Lower leg skin (tissue), 3 donors: Measurements from ENCODE around the gene NHLRC2.

Experiments
- POLR2A ChIP-seq, 2 donors: fragments of 450-650 bp; IDR thresholded peaks; one replicate each; pipeline ENCODE4 v1.6.1; 2016 to 2017; ENCODE audit warnings: antibody characterized with exemption in 2 of 2, mild to moderate bottlenecking in 1 of 2, moderate library complexity in 1 of 2
- TF ChIP-seq, protein P1 (sequence below), 3 donors: fragments of 450-650 bp; IDR thresholded peaks; one replicate each; pipeline ENCODE4 v1.5.1; 2016; ENCODE audit warnings: antibody characterized with exemption in 3 of 3, mild to moderate bottlenecking in 3 of 3, moderate library complexity in 2 of 3

DNA sequence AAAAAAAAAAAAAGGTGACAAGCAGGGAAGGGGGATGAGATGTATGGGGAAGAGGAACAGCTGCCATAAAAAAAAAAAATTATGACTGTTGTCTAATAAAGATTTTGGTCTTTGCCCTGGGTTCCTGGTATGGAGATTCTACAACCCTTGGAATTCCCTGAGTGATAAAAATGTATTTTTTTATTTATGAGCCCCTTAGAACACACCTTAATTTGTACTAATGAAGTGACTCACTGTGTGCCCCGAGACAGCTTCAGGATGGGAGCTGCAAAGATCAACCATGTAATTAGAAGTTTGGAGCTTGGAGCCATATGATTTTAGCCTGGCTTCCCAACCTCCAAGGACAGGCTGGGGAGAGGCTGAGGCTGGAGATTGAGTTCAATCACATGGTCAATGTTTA is 69.7 kb downstream of the NHLRC2 start:
- TF ChIP-seq POLR2A (IDR thresholded peaks at IDR 0.05), result no peak
- TF ChIP-seq, protein P1, sequence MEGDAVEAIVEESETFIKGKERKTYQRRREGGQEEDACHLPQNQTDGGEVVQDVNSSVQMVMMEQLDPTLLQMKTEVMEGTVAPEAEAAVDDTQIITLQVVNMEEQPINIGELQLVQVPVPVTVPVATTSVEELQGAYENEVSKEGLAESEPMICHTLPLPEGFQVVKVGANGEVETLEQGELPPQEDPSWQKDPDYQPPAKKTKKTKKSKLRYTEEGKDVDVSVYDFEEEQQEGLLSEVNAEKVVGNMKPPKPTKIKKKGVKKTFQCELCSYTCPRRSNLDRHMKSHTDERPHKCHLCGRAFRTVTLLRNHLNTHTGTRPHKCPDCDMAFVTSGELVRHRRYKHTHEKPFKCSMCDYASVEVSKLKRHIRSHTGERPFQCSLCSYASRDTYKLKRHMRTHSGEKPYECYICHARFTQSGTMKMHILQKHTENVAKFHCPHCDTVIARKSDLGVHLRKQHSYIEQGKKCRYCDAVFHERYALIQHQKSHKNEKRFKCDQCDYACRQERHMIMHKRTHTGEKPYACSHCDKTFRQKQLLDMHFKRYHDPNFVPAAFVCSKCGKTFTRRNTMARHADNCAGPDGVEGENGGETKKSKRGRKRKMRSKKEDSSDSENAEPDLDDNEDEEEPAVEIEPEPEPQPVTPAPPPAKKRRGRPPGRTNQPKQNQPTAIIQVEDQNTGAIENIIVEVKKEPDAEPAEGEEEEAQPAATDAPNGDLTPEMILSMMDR (IDR thresholded peaks at IDR 0.05), result no peak
